ENCODE measurements around the gene ZNF491.
A peak's percentile ranks its signal among the peaks of the same experiment; 100 is the strongest.
"Not testable (repeated sequence)": the region's sequence is repeated elsewhere in the genome, so short reads cannot be mapped to it uniquely, and the experiment has no call there.

The ZNF491 gene

DNA sequence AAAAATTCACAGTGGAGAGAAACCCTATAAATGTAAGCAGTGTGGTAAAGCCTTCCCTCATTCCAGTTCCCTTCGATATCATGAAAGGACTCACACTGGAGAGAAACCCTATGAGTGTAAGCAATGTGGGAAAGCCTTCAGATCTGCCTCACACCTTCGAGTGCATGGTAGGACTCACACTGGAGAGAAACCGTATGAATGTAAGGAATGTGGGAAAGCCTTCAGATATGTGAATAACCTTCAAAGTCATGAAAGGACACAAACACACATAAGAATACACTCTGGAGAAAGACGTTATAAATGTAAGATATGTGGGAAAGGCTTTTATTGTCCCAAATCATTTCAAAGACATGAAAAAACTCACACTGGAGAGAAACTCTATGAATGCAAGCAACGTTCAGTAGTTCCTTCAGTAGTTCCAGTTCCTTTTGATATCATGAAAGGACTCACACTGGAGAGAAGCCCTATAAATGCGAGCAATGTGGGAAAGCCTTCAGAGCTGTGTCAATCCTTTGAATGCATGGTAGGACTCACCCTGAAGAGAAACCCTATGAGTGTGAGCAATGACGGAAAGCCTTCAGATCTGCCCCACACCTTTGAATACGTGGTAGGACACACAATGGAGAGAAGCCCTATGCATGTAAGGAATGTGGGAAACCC lies 34.1 kb downstream of the ZNF491 start:
- Histone ChIP-seq H3K36me3 (ENCODE audit: control insufficient read depth, insufficient read depth, low read length) (peaks cover 3% of the 10 kb centered on the region), H3K27me3 (replicated peaks; ENCODE audit: control insufficient read depth, insufficient read depth, low read length) (no peaks in the 10 kb centered on the region), H3K4me3 (replicated peaks; ENCODE audit: low read depth, low read length) (no peak overlapping the region)
- TF ChIP-seq, protein P1, sequence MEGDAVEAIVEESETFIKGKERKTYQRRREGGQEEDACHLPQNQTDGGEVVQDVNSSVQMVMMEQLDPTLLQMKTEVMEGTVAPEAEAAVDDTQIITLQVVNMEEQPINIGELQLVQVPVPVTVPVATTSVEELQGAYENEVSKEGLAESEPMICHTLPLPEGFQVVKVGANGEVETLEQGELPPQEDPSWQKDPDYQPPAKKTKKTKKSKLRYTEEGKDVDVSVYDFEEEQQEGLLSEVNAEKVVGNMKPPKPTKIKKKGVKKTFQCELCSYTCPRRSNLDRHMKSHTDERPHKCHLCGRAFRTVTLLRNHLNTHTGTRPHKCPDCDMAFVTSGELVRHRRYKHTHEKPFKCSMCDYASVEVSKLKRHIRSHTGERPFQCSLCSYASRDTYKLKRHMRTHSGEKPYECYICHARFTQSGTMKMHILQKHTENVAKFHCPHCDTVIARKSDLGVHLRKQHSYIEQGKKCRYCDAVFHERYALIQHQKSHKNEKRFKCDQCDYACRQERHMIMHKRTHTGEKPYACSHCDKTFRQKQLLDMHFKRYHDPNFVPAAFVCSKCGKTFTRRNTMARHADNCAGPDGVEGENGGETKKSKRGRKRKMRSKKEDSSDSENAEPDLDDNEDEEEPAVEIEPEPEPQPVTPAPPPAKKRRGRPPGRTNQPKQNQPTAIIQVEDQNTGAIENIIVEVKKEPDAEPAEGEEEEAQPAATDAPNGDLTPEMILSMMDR (IDR thresholded peaks at IDR 0.05; ENCODE audit: insufficient read depth, low read length, poor library complexity, severe bottlenecking), result no peak
- no peak for DNase-seq (ENCODE audit: extremely low read depth, insufficient read length)

- H3K36me3 ChIP-seq (ENCODE audit: control insufficient read depth, insufficient read depth, low read length), result peaks cover 3% of the 10 kb centered on the region
- TF ChIP-seq, protein P1 (IDR thresholded peaks at IDR 0.05; ENCODE audit: insufficient read depth, low read length, poor library complexity, severe bottlenecking), result no peak
- no peaks in the 10 kb centered on the region for H3K27me3 ChIP-seq (replicated peaks; ENCODE audit: control insufficient read depth, insufficient read depth, low read length)
- no peak overlapping the region for H3K4me3 ChIP-seq (replicated peaks; ENCODE audit: low read depth, low read length)
- DNase-seq (ENCODE audit: extremely low read depth, insufficient read length), result no peak
Observed at GRCh38 chr19:11833541-11833940, 35.2 kb downstream of the ZNF491 start.

DNA sequence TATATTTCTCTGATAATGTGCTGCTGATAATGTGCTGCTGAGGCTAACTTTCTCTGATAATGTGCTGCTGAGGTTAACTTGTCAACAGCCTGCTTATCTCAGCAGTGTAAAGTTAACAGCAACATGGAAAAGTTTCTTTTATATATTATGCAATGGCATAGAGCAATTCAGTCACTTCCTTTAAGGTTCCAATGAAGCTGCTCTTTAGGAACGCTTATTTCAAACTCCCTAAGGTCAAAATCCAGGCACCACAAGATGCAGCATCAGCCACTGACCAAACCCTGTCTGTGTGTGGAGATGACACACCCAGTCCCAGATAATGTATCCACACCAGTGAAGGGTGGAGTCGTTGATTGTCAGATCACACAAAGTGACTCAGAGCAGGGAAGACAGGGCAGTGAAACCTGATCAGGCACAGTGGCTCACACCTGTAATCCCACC lies 37.3 kb downstream of the ZNF491 start:
- H3K27me3 ChIP-seq (replicated peaks; ENCODE audit: control insufficient read depth, insufficient read depth, low read length); DNase-seq (ENCODE audit: extremely low read depth, insufficient read length); H3K4me3 ChIP-seq (replicated peaks; ENCODE audit: low read depth, low read length); H3K36me3 ChIP-seq (ENCODE audit: control insufficient read depth, insufficient read depth, low read length): not testable (repeated sequence)

DNA sequence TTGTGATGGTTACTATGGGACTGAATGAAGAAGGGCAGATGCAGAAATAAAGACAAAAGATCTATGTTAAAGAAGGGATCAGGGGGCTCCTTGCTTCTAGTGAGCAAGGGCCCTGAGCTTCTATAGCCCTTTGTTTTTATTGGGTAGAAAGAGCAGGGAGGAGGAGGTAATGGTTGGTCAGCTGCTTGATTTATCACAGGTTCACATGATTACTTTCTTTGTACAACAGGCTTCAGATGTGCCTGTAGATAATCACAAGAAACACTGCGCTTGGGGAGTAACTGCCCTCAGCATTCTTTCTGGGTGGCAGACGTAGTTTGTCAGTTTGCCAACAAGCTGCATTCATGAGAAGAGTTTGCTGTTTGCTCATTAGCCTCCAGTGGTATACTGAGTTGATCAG lies 45.4 kb downstream of the ZNF491 start:
- Histone ChIP-seq H3K27me3 (replicated peaks; ENCODE audit: control insufficient read depth, insufficient read depth, low read length) (no peaks in the 10 kb centered on the region), H3K4me3 (replicated peaks; ENCODE audit: low read depth, low read length) (no peak overlapping the region), H3K36me3 (ENCODE audit: control insufficient read depth, insufficient read depth, low read length) (no peaks in the 10 kb centered on the region)
- TF ChIP-seq, protein P1 (IDR thresholded peaks at IDR 0.05; ENCODE audit: insufficient read depth, low read length, poor library complexity, severe bottlenecking), result no peak
- DNase-seq (ENCODE audit: extremely low read depth, insufficient read length), result no peak

GRCh38 chr19:11847615-11848014 lies 49.3 kb downstream of the ZNF491 start:
- not testable (repeated sequence) for H3K36me3 ChIP-seq (ENCODE audit: control insufficient read depth, insufficient read depth, low read length); H3K27me3 ChIP-seq (replicated peaks; ENCODE audit: control insufficient read depth, insufficient read depth, low read length); DNase-seq (ENCODE audit: extremely low read depth, insufficient read length); H3K4me3 ChIP-seq (replicated peaks; ENCODE audit: low read depth, low read length)

DNA sequence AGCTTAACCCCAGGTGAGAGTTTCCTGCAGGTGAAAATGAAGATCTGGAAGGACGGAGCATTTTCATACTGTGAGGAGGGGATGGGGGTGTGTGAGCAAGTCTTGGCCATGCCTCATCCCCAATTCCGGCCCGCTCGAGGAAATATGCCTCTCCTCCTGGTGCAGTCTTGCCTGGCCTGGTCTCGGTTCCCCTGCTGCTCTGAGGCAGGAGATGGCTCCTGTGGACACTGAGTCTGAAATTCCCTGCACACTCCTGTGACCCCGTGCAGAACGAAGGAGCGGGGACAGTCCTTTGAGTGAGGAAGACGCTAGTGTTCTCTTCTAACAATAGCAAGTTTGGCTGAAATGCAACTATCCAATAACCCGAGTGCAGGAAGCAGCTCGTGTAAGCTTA lies 49.9 kb downstream of the ZNF491 start:
- DNase-seq (ENCODE audit: extremely low read depth, insufficient read length), result no peak
- TF ChIP-seq, protein P1 (IDR thresholded peaks at IDR 0.05; ENCODE audit: insufficient read depth, low read length, poor library complexity, severe bottlenecking), result no peak
- H3K4me3 ChIP-seq (replicated peaks; ENCODE audit: low read depth, low read length), result peak overlapping the region; percentile 81

More for the DNA sequence above, 49.9 kb downstream of the ZNF491 start:
- H3K27me3 ChIP-seq (replicated peaks; ENCODE audit: control insufficient read depth, insufficient read depth, low read length), result no peaks in the 10 kb centered on the region
- H3K36me3 ChIP-seq (ENCODE audit: control insufficient read depth, insufficient read depth, low read length), result no peaks in the 10 kb centered on the region
